Measurements from ENCODE around the gene BTBD9. TPM values are rescaled to one million over a fixed set of nuclear protein-coding genes. Genes with fewer than 3 reads are reported as not detected.

Gene BTBD9
- total and polyA plus RNA-seq, 2 donors (not counting 3 experiments of a cell fraction or from before 2014, with no cell fraction given) = 4.9 to 15.0 TPM

DNA sequence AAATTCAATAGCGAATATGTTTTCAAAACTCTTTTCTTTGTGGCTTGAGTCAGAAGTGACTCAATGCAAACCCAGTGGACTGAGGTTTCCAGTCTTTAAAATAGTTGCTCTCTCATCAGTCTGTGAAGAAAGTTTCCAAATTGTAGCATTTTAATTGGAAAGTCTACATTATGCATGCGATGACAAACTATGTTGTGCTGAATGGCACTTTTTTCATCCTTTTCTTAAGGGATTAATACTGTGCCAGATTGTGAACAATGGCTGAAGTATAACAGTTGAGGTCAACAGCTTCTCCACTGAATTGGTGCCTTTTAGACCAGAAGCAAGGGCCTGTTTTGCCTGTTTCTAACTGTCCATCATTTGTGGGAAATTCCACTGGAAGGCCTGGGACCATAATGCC, 377.1 kb downstream of the BTBD9 start:
- H3K4me3 ChIP-seq (replicated peaks in 1 of 3; ENCODE audit: insufficient read depth in 1 of 3, low read depth in 1 of 3, low read length in 3 of 3) = no peak overlapping the region
- TF ChIP-seq FOS (IDR thresholded peaks at IDR 0.05; ENCODE audit: borderline replicate concordance, insufficient read depth, low read length) (peak; percentile 37), POLR2AphosphoS5 (IDR thresholded peaks at IDR 0.05; ENCODE audit: insufficient read depth, low read depth, low read length) (no peak)

GRCh38 chr6:38262026-38262425, 377.7 kb downstream of the BTBD9 start:
- Histone ChIP-seq H3K9me3 (replicated peaks; ENCODE audit: control insufficient read depth, insufficient read depth, low read length) (no peaks in the 10 kb centered on the region), H4K20me1 (replicated peaks; ENCODE audit: control insufficient read depth, extremely low read depth, insufficient read depth, low read length) (no peaks in the 10 kb centered on the region), H3K27me3 (ENCODE audit: control insufficient read depth in 2 of 2, insufficient read depth in 2 of 2, low read length in 2 of 2) (no peaks in the 10 kb centered on the region), H3K9me1 (replicated peaks; ENCODE audit: control insufficient read depth, extremely low read depth, insufficient read depth, low read length) (no peaks in the 10 kb centered on the region), H3K79me2 (ENCODE audit: control insufficient read depth, insufficient read depth, low read length) (no peaks in the 10 kb centered on the region), H3K4me2 (ENCODE audit: insufficient read depth, low read length) (peak overlapping the region; percentile 78), H3K27ac (ENCODE audit: insufficient read depth, low read depth, low read length) (peak overlapping the region; percentile 66), H3K36me3 (ENCODE audit: control insufficient read depth in 2 of 2, extremely low read depth in 1 of 2, insufficient read depth in 2 of 2, low read length in 2 of 2) (no peaks in the 10 kb centered on the region), H3K4me3 (replicated peaks in 1 of 3; ENCODE audit: insufficient read depth in 1 of 3, low read depth in 1 of 3, low read length in 3 of 3) (no peak overlapping the region), H3K9ac (replicated peaks; ENCODE audit: extremely low read depth, insufficient read depth, low read length) (peak overlapping the region; percentile 66), H3K4me1 (ENCODE audit: control insufficient read depth, extremely low read depth, insufficient read depth, low read length) (peaks cover 39% of the 10 kb centered on the region), H2AFZ (ENCODE audit: low read depth, low read length) (peak overlapping the region; percentile 62)
- ChIA-PET CTCF (interaction anchor here (0.8 to 2.9 kb wide), 6 partner anchors 18 to 471 kb away, joined by 3 to 12 read pairs (median 4); no protein-coding TSS in a partner anchor), POLR2A (interaction anchor here (0.6 kb wide), 1 partner anchor 291 kb away, joined by 6 read pairs; no protein-coding TSS in a partner anchor)
- dilution Hi-C loops (cut with MboI; ENCODE audit: extremely low pct_ligation_motif_present, low sequenced_read_pairs) = no loop called here
- BruUV-seq (replicated peaks) = no TSS peak
- FAIRE-seq (peak; percentile 92), DNase-seq (ENCODE audit: low read depth, low spot score) (peak; percentile 90)
- intact Hi-C loops (cut with micrococcal nuclease) = no loop called here
- no peak for TF ChIP-seq POLR2A (IDR thresholded peaks at IDR 0.05; ENCODE audit: low read depth, low read length)
- peak; percentile 72 for TF ChIP-seq JUN (IDR thresholded peaks at IDR 0.05; ENCODE audit: borderline replicate concordance, insufficient read depth, insufficient read length, low read depth)
- peak; percentile 16 for TF ChIP-seq GATA2 (IDR thresholded peaks at IDR 0.05; ENCODE audit: insufficient read depth, insufficient read length, low read depth, low read length)
- TF ChIP-seq MYC (IDR thresholded peaks at IDR 0.05; ENCODE audit: low read depth, low read length) = no peak
- TF ChIP-seq CTCF (IDR thresholded peaks at IDR 0.05; ENCODE audit: extremely low read depth in 1 of 2, insufficient read depth in 1 of 2, low read depth in 1 of 2, low read length in 2 of 2) = no peak
- TF ChIP-seq POLR2AphosphoS5 (IDR thresholded peaks at IDR 0.05; ENCODE audit: insufficient read depth, low read depth, low read length) = peak; percentile 51
- TF ChIP-seq EZH2 (IDR thresholded peaks at IDR 0.05; ENCODE audit: borderline replicate concordance, low read depth, low read length, severe bottlenecking) = no peak
- peak; percentile 39 for TF ChIP-seq FOS (IDR thresholded peaks at IDR 0.05; ENCODE audit: borderline replicate concordance, insufficient read depth, low read length)
- TF ChIP-seq MAX (IDR thresholded peaks at IDR 0.05; ENCODE audit: insufficient read depth, insufficient read length) = no peak

More for the DNA sequence above, 377.1 kb downstream of the BTBD9 start:
- H3K27me3 ChIP-seq (ENCODE audit: control insufficient read depth in 2 of 2, insufficient read depth in 2 of 2, low read length in 2 of 2) = no peaks in the 10 kb centered on the region
- dilution Hi-C loops (cut with MboI; ENCODE audit: extremely low pct_ligation_motif_present, low sequenced_read_pairs) (no loop called here), intact Hi-C loops (cut with micrococcal nuclease) (no loop called here)
- H3K27ac ChIP-seq (ENCODE audit: insufficient read depth, low read depth, low read length) = peak overlapping the region; percentile 66
- H3K9ac ChIP-seq (replicated peaks; ENCODE audit: extremely low read depth, insufficient read depth, low read length) = peak overlapping the region; percentile 66
- H4K20me1 ChIP-seq (replicated peaks; ENCODE audit: control insufficient read depth, extremely low read depth, insufficient read depth, low read length) = no peaks in the 10 kb centered on the region
- no peaks in the 10 kb centered on the region for H3K9me3 ChIP-seq (replicated peaks; ENCODE audit: control insufficient read depth, insufficient read depth, low read length)
- DNase-seq (ENCODE audit: low read depth, low spot score) (peak; percentile 38), FAIRE-seq (peak; percentile 54)
- POLR2A ChIA-PET = no interaction called here
- H3K36me3 ChIP-seq (ENCODE audit: control insufficient read depth in 2 of 2, extremely low read depth in 1 of 2, insufficient read depth in 2 of 2, low read length in 2 of 2) = no peaks in the 10 kb centered on the region
- BruUV-seq (replicated peaks) = no TSS peak
- H3K4me1 ChIP-seq (ENCODE audit: control insufficient read depth, extremely low read depth, insufficient read depth, low read length) = peaks cover 39% of the 10 kb centered on the region
- CTCF ChIA-PET = interaction anchor here (0.9 to 2.9 kb wide), 4 partner anchors 19 to 472 kb away, joined by 4 to 12 read pairs (median 4); no protein-coding TSS in a partner anchor
- H3K9me1 ChIP-seq (replicated peaks; ENCODE audit: control insufficient read depth, extremely low read depth, insufficient read depth, low read length) = no peaks in the 10 kb centered on the region
- no peaks in the 10 kb centered on the region for H3K79me2 ChIP-seq (ENCODE audit: control insufficient read depth, insufficient read depth, low read length)
- H3K4me2 ChIP-seq (ENCODE audit: insufficient read depth, low read length) = peak overlapping the region; percentile 78
- peak overlapping the region; percentile 55 for H2AFZ ChIP-seq (ENCODE audit: low read depth, low read length)

All from endothelial cell of umbilical vein (primary cell).